ENCODE results near the gene TCF7L2. TPM values are rescaled to one million over a fixed set of nuclear protein-coding genes. Genes with fewer than 3 reads are reported as not detected.

The TCF7L2 gene
- total and polyA plus RNA-seq, 2 experiments from 2014 or later = 27.5 to 33.7 TPM

DNA sequence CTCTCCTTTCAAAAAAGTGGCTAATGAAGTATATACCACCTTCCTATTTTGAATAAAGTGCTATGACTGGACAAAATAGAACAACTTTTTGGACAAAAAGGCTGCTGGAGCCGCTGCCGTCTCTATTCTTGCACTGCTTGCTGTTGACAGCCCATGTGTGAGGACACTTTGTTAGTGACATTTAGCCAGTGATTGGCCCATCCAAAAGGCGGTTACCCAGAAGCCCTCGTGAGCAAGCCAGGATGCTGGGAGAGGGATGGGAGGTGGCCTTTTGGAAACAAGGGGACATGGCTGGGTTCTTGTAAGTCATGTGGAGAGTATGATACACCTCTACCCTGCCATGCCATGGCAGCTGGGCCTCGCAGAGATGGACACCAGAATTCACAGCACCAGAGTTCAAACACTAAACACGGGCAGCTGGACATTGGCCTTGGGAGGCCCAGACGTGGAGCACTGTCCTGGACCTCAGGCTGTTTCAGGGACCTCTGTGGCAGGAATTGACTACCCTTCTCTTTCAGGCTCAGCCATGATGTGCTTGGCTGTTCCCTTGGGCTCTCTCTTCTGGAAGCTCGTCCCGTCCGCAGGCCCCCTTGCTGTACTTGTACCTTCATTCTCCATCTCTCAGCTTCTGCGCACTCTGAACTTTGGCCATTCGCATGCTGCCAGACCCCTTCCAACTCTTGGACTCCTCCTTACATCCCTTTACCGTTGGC lies 118.3 kb downstream of the TCF7L2 start:
- H3K9me3 ChIP-seq (ENCODE audit: low read depth) = no peaks in the 10 kb centered on the region
- no peaks in the 10 kb centered on the region for H3K27me3 ChIP-seq
- peaks cover 4% of the 10 kb centered on the region for H3K36me3 ChIP-seq
- no peak overlapping the region for H3K4me3 ChIP-seq
- peaks cover 28% of the 10 kb centered on the region for H3K4me1 ChIP-seq (ENCODE audit: low read depth)
- no peak for DNase-seq (ENCODE audit: low read depth in 1 of 2, low spot score in 1 of 2)
- TF ChIP-seq, protein P1, sequence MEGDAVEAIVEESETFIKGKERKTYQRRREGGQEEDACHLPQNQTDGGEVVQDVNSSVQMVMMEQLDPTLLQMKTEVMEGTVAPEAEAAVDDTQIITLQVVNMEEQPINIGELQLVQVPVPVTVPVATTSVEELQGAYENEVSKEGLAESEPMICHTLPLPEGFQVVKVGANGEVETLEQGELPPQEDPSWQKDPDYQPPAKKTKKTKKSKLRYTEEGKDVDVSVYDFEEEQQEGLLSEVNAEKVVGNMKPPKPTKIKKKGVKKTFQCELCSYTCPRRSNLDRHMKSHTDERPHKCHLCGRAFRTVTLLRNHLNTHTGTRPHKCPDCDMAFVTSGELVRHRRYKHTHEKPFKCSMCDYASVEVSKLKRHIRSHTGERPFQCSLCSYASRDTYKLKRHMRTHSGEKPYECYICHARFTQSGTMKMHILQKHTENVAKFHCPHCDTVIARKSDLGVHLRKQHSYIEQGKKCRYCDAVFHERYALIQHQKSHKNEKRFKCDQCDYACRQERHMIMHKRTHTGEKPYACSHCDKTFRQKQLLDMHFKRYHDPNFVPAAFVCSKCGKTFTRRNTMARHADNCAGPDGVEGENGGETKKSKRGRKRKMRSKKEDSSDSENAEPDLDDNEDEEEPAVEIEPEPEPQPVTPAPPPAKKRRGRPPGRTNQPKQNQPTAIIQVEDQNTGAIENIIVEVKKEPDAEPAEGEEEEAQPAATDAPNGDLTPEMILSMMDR (IDR thresholded peaks at IDR 0.05; ENCODE audit: low read depth, low read length) = no peak
- H3K27ac ChIP-seq = no peak overlapping the region

DNA sequence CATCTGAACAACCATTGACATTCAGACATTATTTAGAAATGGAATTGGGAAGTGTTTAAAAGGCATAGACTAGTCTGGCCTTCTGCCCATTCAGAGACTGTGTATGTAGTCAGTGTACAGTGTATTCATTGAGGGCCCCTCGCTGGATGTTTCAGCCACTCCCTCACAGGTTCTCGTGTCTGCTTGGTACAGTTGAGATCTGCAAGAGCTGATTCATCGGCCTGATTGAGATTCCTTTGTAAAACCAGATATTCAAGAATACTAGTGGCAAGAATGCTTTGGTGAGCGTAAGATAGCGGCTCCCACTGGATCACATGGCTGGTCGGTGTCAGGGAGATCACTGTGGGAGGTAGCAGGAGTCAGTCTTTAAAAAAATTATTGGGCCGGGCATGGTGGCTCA lies 119.5 kb downstream of the TCF7L2 start:
- H3K27me3 ChIP-seq = no peaks in the 10 kb centered on the region
- TF ChIP-seq, protein P1 (IDR thresholded peaks at IDR 0.05; ENCODE audit: low read depth, low read length) = no peak
- peaks cover 4% of the 10 kb centered on the region for H3K36me3 ChIP-seq
- H3K27ac ChIP-seq = no peak overlapping the region
- H3K9me3 ChIP-seq (ENCODE audit: low read depth) = no peaks in the 10 kb centered on the region
- DNase-seq (ENCODE audit: low read depth in 1 of 2, low spot score in 1 of 2) = peak in 1 of 2 donors; percentile 55
- H3K4me1 ChIP-seq (ENCODE audit: low read depth) = peaks cover 15% of the 10 kb centered on the region
- H3K4me3 ChIP-seq = no peak overlapping the region

DNA sequence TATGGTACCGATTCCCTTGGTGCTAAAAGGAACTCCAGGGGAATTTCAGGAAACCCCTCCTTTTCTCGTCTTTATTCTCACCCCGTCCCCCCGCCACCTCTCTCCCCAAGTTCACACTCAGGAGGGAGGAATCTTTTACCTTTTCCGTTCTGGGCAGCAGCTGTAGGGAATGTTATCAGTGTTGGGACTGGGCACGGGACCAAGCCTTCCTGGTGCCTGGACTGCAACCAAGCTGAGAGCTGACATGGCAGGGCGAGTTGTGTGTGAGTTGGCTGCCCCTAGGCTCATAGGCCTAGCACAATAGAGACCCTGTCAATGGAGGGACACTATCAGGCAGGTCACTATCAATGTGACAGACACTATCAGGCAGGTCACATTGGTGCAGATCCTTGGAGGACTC lies 121.4 kb downstream of the TCF7L2 start:
- Histone ChIP-seq H3K9me3 (ENCODE audit: low read depth) (no peaks in the 10 kb centered on the region), H3K4me3 (no peak overlapping the region), H3K27me3 (no peaks in the 10 kb centered on the region), H3K36me3 (peaks cover 4% of the 10 kb centered on the region), H3K27ac (peak overlapping the region; percentile 59), H3K4me1 (ENCODE audit: low read depth) (peaks cover 13% of the 10 kb centered on the region)
- TF ChIP-seq, protein P1 (IDR thresholded peaks at IDR 0.05; ENCODE audit: low read depth, low read length) = no peak
- peak; percentile 55 to 73 for DNase-seq (ENCODE audit: low read depth in 1 of 2, low spot score in 1 of 2)

DNA sequence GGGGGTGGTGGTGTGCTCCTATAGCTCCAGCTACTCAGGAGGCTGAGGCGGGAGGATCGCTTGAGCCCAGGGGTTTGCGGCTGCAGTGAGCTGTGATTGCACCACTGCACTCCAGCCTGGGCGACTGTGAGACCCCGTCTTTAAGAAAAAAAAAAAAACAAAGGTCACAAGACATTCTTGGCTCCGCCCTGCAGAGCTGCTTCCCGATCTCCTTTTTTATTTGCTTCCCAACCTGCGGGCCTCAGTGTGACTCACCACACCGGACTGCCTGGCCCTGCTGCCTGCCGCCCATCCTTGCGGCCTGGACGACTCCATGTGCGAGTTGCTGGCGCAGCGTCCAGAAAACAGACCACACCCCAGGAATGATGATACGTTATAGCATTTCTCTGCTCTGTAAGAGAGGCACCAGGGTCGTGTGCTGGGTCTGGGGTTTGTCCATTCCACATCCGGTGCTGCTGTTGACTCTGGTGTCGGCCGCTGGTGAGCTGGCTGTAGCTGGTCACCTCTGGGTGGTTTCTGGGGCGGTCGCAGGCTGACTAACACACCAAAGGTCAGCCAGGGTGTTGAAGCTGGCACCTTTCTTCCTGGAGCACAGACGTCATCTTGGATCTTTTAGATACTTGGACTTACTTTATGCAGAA lies 123.6 kb downstream of the TCF7L2 start:
- TF ChIP-seq, protein P1 (IDR thresholded peaks at IDR 0.05; ENCODE audit: low read depth, low read length) = no peak
- no peaks in the 10 kb centered on the region for H3K9me3 ChIP-seq (ENCODE audit: low read depth)
- no peak overlapping the region for H3K27ac ChIP-seq
- no peaks in the 10 kb centered on the region for H3K27me3 ChIP-seq
- DNase-seq (ENCODE audit: low read depth in 1 of 2, low spot score in 1 of 2) = peak in 1 of 2 donors; percentile 97
- peaks cover 13% of the 10 kb centered on the region for H3K4me1 ChIP-seq (ENCODE audit: low read depth)
- H3K4me3 ChIP-seq = no peak overlapping the region
- peaks cover 4% of the 10 kb centered on the region for H3K36me3 ChIP-seq

DNA sequence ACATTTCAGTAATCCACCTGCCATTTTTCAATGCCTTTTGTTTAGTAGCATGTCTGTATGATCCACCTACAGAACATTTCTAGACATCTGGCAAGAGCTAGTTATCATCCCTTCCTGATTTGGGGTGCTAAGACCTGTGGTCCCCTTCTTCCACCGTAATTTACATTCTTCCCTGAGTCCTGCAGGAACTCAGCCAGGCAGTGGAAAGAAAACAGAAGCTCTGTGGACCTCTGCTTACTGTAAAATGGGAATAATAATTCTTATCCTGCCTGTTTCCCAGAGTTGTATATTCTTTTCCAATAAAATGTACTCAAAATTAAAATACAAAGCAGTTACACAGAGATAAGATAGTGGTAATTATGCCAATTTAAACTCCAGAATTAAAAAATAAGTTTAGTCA lies 126.9 kb downstream of the TCF7L2 start:
- TF ChIP-seq, protein P1 (IDR thresholded peaks at IDR 0.05; ENCODE audit: low read depth, low read length) = no peak
- Histone ChIP-seq H3K27me3 (no peaks in the 10 kb centered on the region), H3K4me3 (no peak overlapping the region), H3K9me3 (ENCODE audit: low read depth) (no peaks in the 10 kb centered on the region), H3K4me1 (ENCODE audit: low read depth) (peaks cover 4% of the 10 kb centered on the region), H3K36me3 (no peaks in the 10 kb centered on the region), H3K27ac (no peak overlapping the region)
- no peak for DNase-seq (ENCODE audit: low read depth in 1 of 2, low spot score in 1 of 2)

Data from cardiac muscle cell (in vitro differentiated cells and primary cell).